ENCODE data around the gene PLIN5. TPM values are rescaled to one million over a fixed set of nuclear protein-coding genes. Genes with fewer than 3 reads are reported as not detected.

PLIN5 gene
- total and polyA plus RNA-seq, 10 donors, result 0.82 to 18.4 (median 7.5) TPM

GRCh38 chr19:4524808-4525562 is 10.0 kb downstream of the PLIN5 start:
- Histone ChIP-seq H3K27ac (peak overlapping the region in 2 of 8 donors; percentile 19 to 27), H3K27me3 (replicated peaks in 1 of 7) (peaks cover 0 to 23% (median 0%) of the 10 kb centered on the region in 7 donors), H3K4me3 (peak overlapping the region in 2 of 8 donors; percentile 23 to 45), H3K9me3 (no peaks in the 10 kb centered on the region), H3K36me3 (no peaks in the 10 kb centered on the region), H3K4me1 (peaks cover 0 to 18% (median 2%) of the 10 kb centered on the region in 6 donors)
- DNase-seq, result peak; percentile 90
- TF ChIP-seq POLR2A (IDR thresholded peaks at IDR 0.05), result no peak
- peak; percentile 42 to 90 (median 70) for TF ChIP-seq CTCF (IDR thresholded peaks at IDR 0.05 in 8 of 11, conservative IDR thresholded peaks at IDR 0.05 in 3 of 11)
- 65 to 70% (median 69%) methylated on average over 23 of the region's 23 CpGs for WGBS, 5 donors
- intact Hi-C loops (cut with DNase I; ENCODE audit: low total_unique reads), result loop anchor here (10.0 kb wide), 1 partner anchor 260 kb away; no protein-coding TSS in a partner anchor

GRCh38 chr19:4523306-4524110 is 11.5 kb downstream of the PLIN5 start:
- intact Hi-C loops (cut with DNase I; ENCODE audit: low total_unique reads), result loop anchor here (10.0 kb wide), 1 partner anchor 259 kb away; no protein-coding TSS in a partner anchor
- no peak overlapping the region for H3K4me3 ChIP-seq
- H3K27me3 ChIP-seq (replicated peaks in 1 of 7), result peaks cover 0 to 34% (median 0%) of the 10 kb centered on the region in 7 donors
- H3K9me3 ChIP-seq, result no peaks in the 10 kb centered on the region
- H3K27ac ChIP-seq, result no peak overlapping the region
- peak; percentile 88 for DNase-seq
- WGBS, 5 donors, result 64 to 80% (median 71%) methylated on average over 31 to 53 of the region's 53 CpGs
- peak in 10 of 11 experiments; percentile 22 to 77 (median 52) for TF ChIP-seq CTCF (IDR thresholded peaks at IDR 0.05 in 8 of 11, conservative IDR thresholded peaks at IDR 0.05 in 3 of 11)
- TF ChIP-seq POLR2AphosphoS5 (IDR thresholded peaks at IDR 0.05), result peak in 2 of 3 donors; percentile 17 to 35
- no peak for TF ChIP-seq POLR2A (IDR thresholded peaks at IDR 0.05)
- no peaks in the 10 kb centered on the region for H3K36me3 ChIP-seq
- peaks cover 0 to 14% (median 2%) of the 10 kb centered on the region in 6 donors for H3K4me1 ChIP-seq

GRCh38 chr19:4522291-4523002 is 12.6 kb downstream of the PLIN5 start:
- DNase-seq, result no peak
- Histone ChIP-seq H3K4me3 (no peak overlapping the region), H3K27me3 (replicated peaks in 1 of 7) (peaks cover 0 to 45% (median 0%) of the 10 kb centered on the region in 7 donors), H3K4me1 (peaks cover 0 to 14% (median 2%) of the 10 kb centered on the region in 6 donors), H3K9me3 (no peaks in the 10 kb centered on the region), H3K27ac (no peak overlapping the region), H3K36me3 (no peaks in the 10 kb centered on the region)
- TF ChIP-seq POLR2AphosphoS5 (IDR thresholded peaks at IDR 0.05) (no peak), CTCF (IDR thresholded peaks at IDR 0.05 in 8 of 11, conservative IDR thresholded peaks at IDR 0.05 in 3 of 11) (no peak), POLR2A (IDR thresholded peaks at IDR 0.05) (no peak)
- 88 to 94% (median 89%) methylated on average over 12 to 15 of the region's 15 CpGs for WGBS, 5 donors
- intact Hi-C loops (cut with DNase I; ENCODE audit: low total_unique reads), result loop anchor here (10.0 kb wide), 1 partner anchor 258 kb away; no protein-coding TSS in a partner anchor
